Stomach (tissue), 9 donors: Measurements from ENCODE around the gene CD58. TPM values are rescaled to one million over a fixed set of nuclear protein-coding genes. Genes with fewer than 3 reads are reported as not detected.

Source experiments
- DNase-seq, 2 donors: peaks; one replicate each; pipeline versions ENCODE4 v3.0.0 to v3.0.0-alpha.2; 2013 to 2019
- H3K27ac ChIP-seq, 5 donors: fragments of 200-600 bp in 4 of 5; sonication (generic) in 4 of 5; one replicate each; pipeline ENCODE4 v1.5.1; 2013 to 2019; ENCODE audit warnings: mild to moderate bottlenecking in 1 of 5, moderate library complexity in 1 of 5
- H3K27me3 ChIP-seq, 3 donors: fragments of 200-600 bp; sonication (generic); one replicate each; pipeline ENCODE4 v1.5.1; 2017 to 2019; ENCODE audit warnings: mixed run types in 1 of 3
- H3K36me3 ChIP-seq, 4 donors: fragments of 200-600 bp; sonication (generic); 1 replicate in 3 of 4; 2 replicates in 1 of 4; pipeline ENCODE4 v1.5.1; 2016 to 2019
- H3K4me1 ChIP-seq, 4 donors: fragments of 200-600 bp; sonication (generic); one replicate each; pipeline ENCODE4 v1.5.1; 2016 to 2019
- H3K4me3 ChIP-seq, 4 donors: fragments of 200-600 bp; sonication (generic) in 3 of 4; one replicate each; pipeline ENCODE4 v1.5.1; 2016 to 2019; ENCODE audit warnings: mild to moderate bottlenecking in 1 of 4
- H3K9me3 ChIP-seq, 4 donors: fragments of 200-600 bp; sonication (generic); one replicate each; pipeline ENCODE4 v1.5.1; 2016 to 2019
- CTCF ChIP-seq, 7 experiments: fragments of 450-650 bp in 4 of 7; fragments of 200-600 bp in 3 of 7; sonication (generic) in 3 of 7; IDR thresholded peaks; one replicate each; pipeline ENCODE4 v1.5.1; 2016 to 2019; ENCODE audit warnings: antibody characterized with exemption in 7 of 7, control low read depth in 2 of 7, mild to moderate bottlenecking in 1 of 7
- EP300 ChIP-seq: sonication (generic); formaldehyde crosslinking; IDR thresholded peaks from one replicate; pipeline ENCODE4 v1.6.1; 2017; ENCODE audit warnings: antibody characterized with exemption
- POLR2A ChIP-seq, 4 donors: fragments of 450-650 bp; IDR thresholded peaks; one replicate each; pipeline ENCODE4 v1.6.1; 2016; ENCODE audit warnings: antibody characterized with exemption in 4 of 4, control low read depth in 2 of 4, mild to moderate bottlenecking in 1 of 4, moderate library complexity in 1 of 4
- POLR2AphosphoS5 ChIP-seq, 3 donors: sonication (generic); formaldehyde crosslinking; IDR thresholded peaks; one replicate each; pipeline ENCODE4 v1.6.1; 2016; ENCODE audit warnings: antibody characterized with exemption in 3 of 3
- WGBS, 5 donors: extraction: QIAGEN DNeasy Blood & Tissue Kit in 3 of 5; methylation state at CpG; one replicate each; pipeline versions ENCODE4 v1.1.5 to v1.1.7; 2013 to 2018; 5-methylcytosine and 5-hydroxymethylcytosine counted together
- intact Hi-C: fragments of 100-400 bp; cut with DNase I; formaldehyde crosslinking; loops from one replicate; pipeline ENCODE4 v1.15.1; 2023; ENCODE audit warnings: low total_unique reads
- polyA plus RNA-seq, 3 donors: library from polyadenylated mRNA; stranded (reverse); fragments of 200-250 nt; gene quantifications; one replicate each; pipeline ENCODE4 v1.2.3, GENCODE V29; 2013
- total RNA-seq, 5 donors: library from RNA; depleted of rRNA; stranded (reverse); fragments of >200 nt; gene quantifications; one replicate each; pipeline versions ENCODE4 v1.1.0 to v1.2.3, GENCODE V29; 2014 to 2016
- donor health status: healthy with polysubstance abuse.
- donor health status: Bipolar disorder and iron deficiency.
- donor health status: healthy.

CD58 gene
- total and polyA plus RNA-seq, 8 donors, result 1.2 to 48.8 (median 8.7) TPM

GRCh38 chr1:116572099-116572498 lies 1.3 kb upstream of the CD58 start:
- no peaks in the 10 kb centered on the region for H3K27me3 ChIP-seq
- H3K4me3 ChIP-seq, result no peak overlapping the region
- H3K27ac ChIP-seq, result peak overlapping the region in 1 of 5 donors; percentile 97
- peaks cover 19 to 55% (median 32%) of the 10 kb centered on the region in 4 donors for H3K4me1 ChIP-seq
- peaks cover 0 to 2% (median 0%) of the 10 kb centered on the region in 4 donors for H3K36me3 ChIP-seq
- intact Hi-C loops, result loop anchor here (10.0 kb wide), 1 partner anchor 483 kb away; no protein-coding TSS in a partner anchor
- no peak for TF ChIP-seq EP300
- no peak for TF ChIP-seq POLR2AphosphoS5 (IDR thresholded peaks at IDR 0.05)
- TF ChIP-seq CTCF (IDR thresholded peaks at IDR 0.05), result no peak
- TF ChIP-seq POLR2A (IDR thresholded peaks at IDR 0.05), result no peak
- DNase-seq, result no peak
- WGBS, 5 donors, result 49 to 75% (median 69%) methylated on average over 2 of the region's 2 CpGs
- no peaks in the 10 kb centered on the region for H3K9me3 ChIP-seq

- no peak for TF ChIP-seq EP300
- TF ChIP-seq POLR2AphosphoS5 (IDR thresholded peaks at IDR 0.05), result no peak
- no peak for TF ChIP-seq POLR2A (IDR thresholded peaks at IDR 0.05)
- no peak for TF ChIP-seq CTCF (IDR thresholded peaks at IDR 0.05)
These were observed 541 bp upstream of the CD58 start for GRCh38 chr1:116571215-116571919.

GRCh38 chr1:116569776-116570357 lies 959 bp downstream of the CD58 start:
- intact Hi-C loops, result loop anchor here (10.0 kb wide), 1 partner anchor 485 kb away; no protein-coding TSS in a partner anchor
- WGBS, 5 donors, result 15 to 32% (median 18%) methylated on average over 22 of the region's 22 CpGs
- TF ChIP-seq POLR2AphosphoS5 (IDR thresholded peaks at IDR 0.05) (peak in 1 of 3 donors; percentile 25), EP300 (no peak), POLR2A (IDR thresholded peaks at IDR 0.05) (no peak), CTCF (IDR thresholded peaks at IDR 0.05) (no peak)
- H3K27me3 ChIP-seq, result no peaks in the 10 kb centered on the region
- DNase-seq, result peak; percentile 58 to 77
- no peaks in the 10 kb centered on the region for H3K9me3 ChIP-seq
- peaks cover 18 to 69% (median 34%) of the 10 kb centered on the region in 4 donors for H3K4me1 ChIP-seq
- peak overlapping the region; percentile 94 to 98 (median 97) for H3K27ac ChIP-seq
- no peaks in the 10 kb centered on the region for H3K36me3 ChIP-seq
- peak overlapping the region; percentile 61 to 80 (median 69) for H3K4me3 ChIP-seq

More at GRCh38 chr1:116571215-116571919, 541 bp upstream of the CD58 start:
- 10 to 14% (median 11%) methylated on average over 24 of the region's 24 CpGs for WGBS, 5 donors
- intact Hi-C loops, result loop anchor here (10.0 kb wide), 1 partner anchor 483 kb away; no protein-coding TSS in a partner anchor
- Histone ChIP-seq H3K27ac (peak overlapping the region; percentile 94 to 98 (median 97)), H3K4me1 (peaks cover 19 to 63% (median 35%) of the 10 kb centered on the region in 4 donors), H3K4me3 (peak overlapping the region; percentile 61 to 80 (median 69)), H3K27me3 (no peaks in the 10 kb centered on the region), H3K36me3 (no peaks in the 10 kb centered on the region), H3K9me3 (no peaks in the 10 kb centered on the region)
- DNase-seq, result peak in 1 of 2 donors; percentile 52

GRCh38 chr1:116569381-116569670 lies 1.5 kb downstream of the CD58 start:
- H3K4me3 ChIP-seq, result peak overlapping the region in 2 of 4 donors; percentile 61 to 72
- no peak for DNase-seq
- peaks cover 13 to 64% (median 31%) of the 10 kb centered on the region in 4 donors for H3K4me1 ChIP-seq
- intact Hi-C loops, result no loop called here
- H3K27me3 ChIP-seq, result no peaks in the 10 kb centered on the region
- no peaks in the 10 kb centered on the region for H3K9me3 ChIP-seq
- no peaks in the 10 kb centered on the region for H3K36me3 ChIP-seq
- H3K27ac ChIP-seq, result peak overlapping the region in 3 of 5 donors; percentile 94 to 98 (median 97)
- TF ChIP-seq EP300, result no peak
- no peak for TF ChIP-seq POLR2AphosphoS5 (IDR thresholded peaks at IDR 0.05)
- TF ChIP-seq CTCF (IDR thresholded peaks at IDR 0.05), result no peak
- no peak for TF ChIP-seq POLR2A (IDR thresholded peaks at IDR 0.05)
